SU-DHL-6 (cell line): ENCODE data around the gene AGAP1.

Source experiments
- EZH2phosphoT487 ChIP-seq: fragments of 200-600 bp; sonication (generic), shearing (Covaris generic); conservative IDR thresholded peaks from 2 replicates; pipeline ENCODE4 v1.6.1; 2018; ENCODE audit warnings: mild to moderate bottlenecking, antibody characterized with exemption, low read length, moderate library complexity, mixed read lengths
- TF ChIP-seq, protein P1 (sequence below): fragments of 200-600 bp; sonication (generic); IDR thresholded peaks from one replicate; pipeline ENCODE4 v1.5.1; 2017; ENCODE audit warnings: antibody characterized with exemption, mild to moderate bottlenecking, low read length, moderate library complexity; ENCODE audit not compliant: insufficient read depth, poor library complexity, severe bottlenecking

DNA sequence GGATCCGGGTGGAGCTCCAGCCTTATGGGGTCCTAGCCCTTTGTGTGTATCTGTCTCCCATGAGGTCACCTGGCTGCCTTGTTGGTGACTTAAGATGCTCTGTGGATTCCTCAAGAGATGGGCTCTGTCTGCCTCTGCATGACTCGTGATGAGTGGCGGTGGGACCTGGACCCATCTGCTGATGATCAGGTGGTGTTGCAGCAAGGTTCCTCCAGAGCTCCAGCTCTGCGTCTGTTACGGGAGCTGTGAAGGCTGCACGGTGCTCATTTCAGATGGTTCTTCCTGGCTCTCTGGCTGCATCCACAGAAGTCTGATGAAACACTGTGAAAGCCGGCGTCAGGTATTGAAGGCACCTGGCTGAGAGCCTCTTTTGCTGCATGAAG, 2.4 kb downstream of the AGAP1 start:
- TF ChIP-seq, protein P1, sequence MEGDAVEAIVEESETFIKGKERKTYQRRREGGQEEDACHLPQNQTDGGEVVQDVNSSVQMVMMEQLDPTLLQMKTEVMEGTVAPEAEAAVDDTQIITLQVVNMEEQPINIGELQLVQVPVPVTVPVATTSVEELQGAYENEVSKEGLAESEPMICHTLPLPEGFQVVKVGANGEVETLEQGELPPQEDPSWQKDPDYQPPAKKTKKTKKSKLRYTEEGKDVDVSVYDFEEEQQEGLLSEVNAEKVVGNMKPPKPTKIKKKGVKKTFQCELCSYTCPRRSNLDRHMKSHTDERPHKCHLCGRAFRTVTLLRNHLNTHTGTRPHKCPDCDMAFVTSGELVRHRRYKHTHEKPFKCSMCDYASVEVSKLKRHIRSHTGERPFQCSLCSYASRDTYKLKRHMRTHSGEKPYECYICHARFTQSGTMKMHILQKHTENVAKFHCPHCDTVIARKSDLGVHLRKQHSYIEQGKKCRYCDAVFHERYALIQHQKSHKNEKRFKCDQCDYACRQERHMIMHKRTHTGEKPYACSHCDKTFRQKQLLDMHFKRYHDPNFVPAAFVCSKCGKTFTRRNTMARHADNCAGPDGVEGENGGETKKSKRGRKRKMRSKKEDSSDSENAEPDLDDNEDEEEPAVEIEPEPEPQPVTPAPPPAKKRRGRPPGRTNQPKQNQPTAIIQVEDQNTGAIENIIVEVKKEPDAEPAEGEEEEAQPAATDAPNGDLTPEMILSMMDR, result no peak
- TF ChIP-seq EZH2phosphoT487, result no peak
